GM19463 (cell line): ENCODE measurements around the gene TTC9B.
A peak's percentile ranks its signal among the peaks of the same experiment; 100 is the strongest.

Experiments used
- ATAC-seq: cut with Tn5 transposase; IDR thresholded peaks from one replicate; pipeline ENCODE4 v1.9.1; 2021; ENCODE audit warnings: mild to moderate bottlenecking, moderate library complexity; ENCODE audit not compliant: unreplicated experiment

Gene TTC9B

DNA sequence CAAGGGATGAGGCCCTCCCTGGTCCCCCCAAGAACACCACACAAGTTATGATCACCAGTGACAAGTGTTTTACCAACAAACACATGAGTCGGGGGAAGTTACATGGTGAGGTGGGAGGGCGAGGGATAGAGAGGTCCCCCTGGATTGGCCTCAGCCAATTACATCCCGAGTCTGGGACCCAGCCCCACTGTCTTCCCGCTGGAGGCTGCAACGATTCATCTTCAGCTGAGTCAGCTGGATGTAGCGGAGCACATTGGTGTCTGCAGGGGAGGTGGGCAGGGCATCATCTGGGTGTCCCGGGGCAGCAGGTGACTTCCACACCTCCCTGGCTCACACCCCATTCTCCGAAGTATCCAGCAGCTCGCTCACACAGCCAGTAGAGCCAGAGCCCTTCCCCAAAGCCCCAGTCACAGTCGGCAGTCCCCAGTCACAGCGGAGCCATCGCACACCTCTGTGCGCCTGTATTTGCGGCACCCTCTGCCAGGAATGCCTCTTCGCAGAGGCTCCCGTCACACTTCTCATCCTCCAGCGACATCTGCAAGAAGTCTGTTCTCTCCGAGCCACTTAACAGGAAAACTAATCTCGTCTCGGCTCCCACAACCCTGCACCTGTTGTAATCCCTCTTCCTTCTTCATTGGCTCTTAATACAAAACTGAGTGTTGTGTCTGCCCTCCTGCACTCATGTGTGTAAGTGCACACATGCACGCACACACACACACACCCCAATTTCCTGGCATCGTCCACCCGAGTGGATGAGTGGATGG, 2.0 kb downstream of the TTC9B start:
- no peak for ATAC-seq

DNA sequence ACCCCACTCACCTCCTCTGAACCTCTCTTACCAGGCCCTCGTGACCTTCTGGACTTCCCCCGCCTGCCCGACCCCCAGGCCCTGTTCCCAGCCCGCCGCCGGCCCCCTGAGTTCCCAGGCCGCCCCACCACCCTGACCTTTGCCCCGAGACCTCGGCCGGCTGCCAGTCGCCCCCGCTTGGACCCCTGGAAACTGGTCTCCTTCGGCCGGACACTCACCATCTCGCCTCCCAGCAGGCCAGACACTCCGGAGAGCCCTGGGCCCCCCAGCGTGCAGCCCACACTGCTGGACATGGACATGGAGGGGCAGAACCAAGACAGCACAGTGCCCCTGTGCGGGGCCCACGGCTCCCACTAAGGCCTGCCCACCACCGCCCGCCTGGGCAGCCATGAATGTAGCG, 3.2 kb downstream of the TTC9B start:
- ATAC-seq: no peak

DNA sequence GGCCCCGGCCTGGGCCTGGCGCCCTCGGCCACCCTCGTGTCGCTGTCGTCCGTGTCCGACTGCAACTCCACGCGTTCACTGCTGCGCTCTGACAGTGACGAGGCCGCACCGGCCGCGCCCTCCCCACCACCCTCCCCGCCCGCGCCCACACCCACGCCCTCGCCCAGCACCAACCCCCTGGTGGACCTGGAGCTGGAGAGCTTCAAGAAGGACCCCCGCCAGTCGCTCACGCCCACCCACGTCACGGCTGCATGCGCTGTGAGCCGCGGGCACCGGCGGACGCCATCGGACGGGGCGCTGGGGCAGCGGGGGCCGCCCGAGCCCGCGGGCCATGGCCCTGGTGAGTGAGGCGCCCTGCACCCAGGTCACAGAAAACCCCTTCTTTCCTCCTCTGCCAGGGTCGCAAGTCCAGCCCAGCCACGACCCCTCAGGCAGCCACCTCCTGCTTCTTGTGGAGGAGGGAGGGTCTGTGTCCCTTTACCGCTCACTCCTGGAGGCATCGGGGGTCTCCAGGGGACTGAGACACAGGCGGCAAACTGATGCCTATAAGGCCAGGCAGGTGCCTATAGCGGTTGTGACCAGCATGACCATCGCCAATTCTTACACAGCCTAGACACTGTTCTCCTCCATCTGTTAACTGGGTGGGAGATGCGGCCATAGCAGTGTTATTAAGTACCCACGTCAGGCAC, 4.2 kb downstream of the TTC9B start:
- ATAC-seq: no peak

DNA sequence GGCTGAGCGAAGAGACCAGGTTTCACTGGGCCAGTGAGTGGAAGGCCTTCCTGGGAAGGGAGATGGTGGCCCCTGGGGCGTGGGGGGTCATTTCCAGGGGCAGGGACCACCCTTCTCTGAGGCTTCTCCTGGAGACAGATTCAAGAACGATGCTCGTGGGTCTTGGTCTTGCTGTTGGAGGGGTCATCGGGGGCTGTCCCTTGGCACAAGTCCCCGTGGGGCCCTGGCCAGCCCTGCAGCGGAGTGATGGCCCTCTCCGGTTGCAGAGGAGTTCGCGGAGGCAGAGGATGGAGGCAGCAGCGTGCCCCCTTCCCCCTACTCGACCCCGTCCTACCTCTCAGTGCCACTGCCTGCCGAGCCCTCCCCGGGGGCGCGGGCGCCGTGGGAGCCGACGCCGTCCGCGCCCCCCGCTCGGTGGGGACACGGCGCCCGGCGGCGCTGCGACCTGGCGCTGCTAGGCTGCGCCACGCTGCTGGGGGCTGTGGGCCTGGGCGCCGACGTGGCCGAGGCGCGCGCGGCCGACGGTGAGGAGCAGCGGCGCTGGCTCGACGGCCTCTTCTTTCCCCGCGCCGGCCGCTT, 4.8 kb downstream of the TTC9B start:
- ATAC-seq: no peak

DNA sequence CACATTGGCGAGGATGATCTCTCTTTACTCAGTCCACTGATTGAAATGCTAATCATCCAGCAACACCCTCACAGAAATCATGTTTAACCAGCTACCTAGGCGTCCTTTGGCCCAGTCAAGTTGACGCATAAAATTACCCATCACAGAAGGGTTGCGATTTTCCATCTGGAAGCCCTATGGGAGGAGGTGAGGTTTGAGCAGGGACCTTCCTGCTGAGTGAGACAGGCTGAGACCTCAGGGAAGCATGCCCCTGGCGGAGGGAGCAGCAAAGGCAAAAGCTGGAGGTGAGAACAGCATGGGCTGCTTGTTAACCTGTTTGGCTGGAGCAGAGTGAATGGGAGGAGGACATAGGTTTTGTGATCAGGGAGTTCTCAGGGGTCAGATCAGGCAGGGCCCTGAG, 7.3 kb downstream of the TTC9B start:
- no peak for ATAC-seq

DNA sequence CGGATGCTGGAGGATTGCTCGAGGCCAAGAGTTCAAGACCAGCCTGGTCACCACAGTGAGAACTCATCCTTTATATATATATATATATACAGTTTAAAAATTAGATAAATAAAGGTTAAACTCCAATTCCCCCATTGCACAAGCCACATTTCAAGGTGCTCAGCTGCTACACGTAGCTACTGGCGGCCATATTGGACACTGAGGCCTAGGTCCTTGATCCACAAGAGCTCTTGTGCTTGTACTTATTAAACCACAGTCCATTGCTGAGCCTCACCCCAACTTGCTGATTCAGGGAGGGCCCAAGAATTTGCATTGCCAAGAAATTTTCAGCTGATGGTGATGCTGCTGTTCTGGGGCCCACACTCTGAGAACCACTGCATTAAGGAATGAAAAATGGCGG, 9.6 kb downstream of the TTC9B start:
- ATAC-seq: no peak

DNA sequence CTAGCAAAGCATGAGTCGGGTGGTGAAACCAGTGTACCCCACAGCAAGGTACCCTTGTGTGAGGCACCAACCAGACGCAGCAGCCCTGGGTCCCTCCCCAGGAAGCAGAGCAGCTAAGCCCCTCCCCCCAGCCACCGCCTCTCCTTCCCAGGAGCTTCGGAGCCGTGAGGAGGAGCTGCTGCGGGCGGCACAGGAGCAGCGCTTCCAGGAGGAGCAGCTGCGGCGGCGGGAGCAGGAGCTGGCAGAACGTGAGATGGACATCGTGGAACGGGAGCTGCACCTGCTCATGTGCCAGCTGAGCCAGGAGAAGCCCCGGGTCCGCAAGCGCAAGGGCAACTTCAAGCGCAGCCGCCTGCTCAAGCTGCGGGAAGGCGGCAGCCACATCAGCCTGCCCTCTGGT, 12.4 kb downstream of the TTC9B start:
- ATAC-seq: no peak

DNA sequence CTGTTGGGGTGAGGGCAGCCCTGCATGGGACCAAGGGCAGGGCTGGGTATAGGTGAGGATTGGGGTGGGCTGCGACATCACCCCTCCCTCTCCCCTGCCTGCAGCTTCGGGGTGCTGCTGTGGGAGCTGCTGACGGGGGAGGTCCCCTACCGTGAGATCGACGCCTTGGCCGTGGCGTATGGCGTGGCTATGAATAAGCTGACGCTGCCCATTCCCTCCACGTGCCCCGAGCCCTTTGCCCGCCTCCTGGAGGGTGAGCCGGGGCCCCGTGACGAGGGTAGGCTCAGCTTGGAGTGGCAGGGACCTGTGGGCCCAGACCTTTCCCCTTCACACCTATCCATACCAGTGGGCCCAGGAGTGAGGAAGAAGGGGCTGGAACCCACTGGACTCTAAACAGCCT, 13.8 kb downstream of the TTC9B start:
- no peak for ATAC-seq

DNA sequence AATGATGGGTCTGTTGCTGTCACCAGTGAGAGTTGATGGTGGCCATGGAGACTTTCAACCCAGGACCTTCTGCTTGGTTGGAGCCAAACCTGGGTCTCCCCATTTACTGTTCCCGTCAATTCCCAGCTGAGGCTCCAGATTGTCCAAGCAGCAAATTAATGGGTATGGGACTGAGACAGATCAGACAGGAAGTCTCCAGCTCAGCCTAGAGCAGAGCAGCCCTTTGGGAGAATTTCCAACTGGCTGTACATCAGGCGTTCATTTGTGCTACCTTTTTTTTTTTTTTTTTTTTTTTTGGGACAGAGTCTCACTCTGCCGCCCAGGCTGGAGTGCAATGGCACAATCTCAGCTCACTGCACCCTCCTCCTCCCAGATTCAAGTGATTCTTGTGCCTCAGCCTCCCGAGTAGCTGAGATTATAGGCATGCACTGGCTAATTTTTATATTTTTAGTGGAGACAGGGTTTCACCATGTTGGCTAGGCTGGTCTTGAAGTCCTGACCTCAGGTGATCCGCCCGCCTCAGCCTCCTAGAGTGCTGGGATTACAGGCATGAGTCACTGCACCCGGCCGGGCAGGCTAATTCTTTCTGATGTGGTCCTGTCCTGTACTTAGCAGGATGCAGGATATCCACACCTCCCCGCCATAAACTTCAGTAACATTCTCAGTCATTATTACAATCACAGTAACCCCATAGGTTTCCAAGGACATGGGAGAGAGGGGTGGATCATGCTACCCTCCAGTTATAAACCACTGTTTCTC, 17.7 kb downstream of the TTC9B start:
- ATAC-seq: no peak

DNA sequence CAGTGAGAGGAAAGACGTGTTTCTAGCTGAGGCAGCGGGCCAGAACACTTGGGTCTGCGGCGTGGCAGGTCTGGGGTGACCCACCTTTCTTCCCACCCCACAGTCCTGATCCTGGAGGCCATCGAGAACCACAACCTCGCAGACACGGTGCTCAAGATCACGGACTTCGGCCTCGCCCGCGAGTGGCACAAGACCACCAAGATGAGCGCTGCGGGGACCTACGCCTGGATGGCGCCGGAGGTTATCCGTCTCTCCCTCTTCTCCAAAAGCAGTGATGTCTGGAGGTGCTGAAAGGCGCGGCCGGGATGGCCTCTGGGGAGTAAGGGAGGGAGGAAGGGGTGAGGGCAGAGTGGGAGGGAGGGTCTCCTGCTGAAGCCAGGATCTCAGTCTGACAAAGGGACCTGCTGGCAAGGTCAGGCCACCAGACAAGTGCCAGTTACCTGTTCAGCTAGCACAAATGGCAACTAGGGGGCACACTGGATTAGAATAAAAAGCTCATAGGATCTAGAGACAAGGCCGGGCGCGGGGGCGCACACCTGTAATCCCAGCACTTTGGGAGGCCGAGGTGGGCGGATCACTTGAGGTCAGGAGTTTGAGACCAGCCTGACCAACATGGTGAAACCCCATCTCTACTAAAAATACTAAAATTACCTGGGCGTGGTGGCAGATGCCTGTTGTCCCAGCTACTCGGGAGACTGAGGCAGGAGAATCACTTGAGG, 19.8 kb downstream of the TTC9B start:
- no peak for ATAC-seq

DNA sequence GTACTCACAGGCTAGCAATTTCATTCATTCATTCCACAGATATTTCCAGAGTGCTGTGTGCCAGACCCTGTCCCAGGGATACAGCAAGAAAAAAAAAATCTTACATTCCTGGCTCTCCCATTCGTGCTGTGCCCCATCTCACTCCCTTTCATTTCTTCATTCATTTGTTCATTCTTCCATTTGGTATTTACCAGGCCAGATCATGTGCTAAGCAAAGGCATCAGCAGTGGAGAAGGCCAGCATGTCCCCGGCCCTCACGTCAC, 24.7 kb downstream of the TTC9B start:
- ATAC-seq: no peak

DNA sequence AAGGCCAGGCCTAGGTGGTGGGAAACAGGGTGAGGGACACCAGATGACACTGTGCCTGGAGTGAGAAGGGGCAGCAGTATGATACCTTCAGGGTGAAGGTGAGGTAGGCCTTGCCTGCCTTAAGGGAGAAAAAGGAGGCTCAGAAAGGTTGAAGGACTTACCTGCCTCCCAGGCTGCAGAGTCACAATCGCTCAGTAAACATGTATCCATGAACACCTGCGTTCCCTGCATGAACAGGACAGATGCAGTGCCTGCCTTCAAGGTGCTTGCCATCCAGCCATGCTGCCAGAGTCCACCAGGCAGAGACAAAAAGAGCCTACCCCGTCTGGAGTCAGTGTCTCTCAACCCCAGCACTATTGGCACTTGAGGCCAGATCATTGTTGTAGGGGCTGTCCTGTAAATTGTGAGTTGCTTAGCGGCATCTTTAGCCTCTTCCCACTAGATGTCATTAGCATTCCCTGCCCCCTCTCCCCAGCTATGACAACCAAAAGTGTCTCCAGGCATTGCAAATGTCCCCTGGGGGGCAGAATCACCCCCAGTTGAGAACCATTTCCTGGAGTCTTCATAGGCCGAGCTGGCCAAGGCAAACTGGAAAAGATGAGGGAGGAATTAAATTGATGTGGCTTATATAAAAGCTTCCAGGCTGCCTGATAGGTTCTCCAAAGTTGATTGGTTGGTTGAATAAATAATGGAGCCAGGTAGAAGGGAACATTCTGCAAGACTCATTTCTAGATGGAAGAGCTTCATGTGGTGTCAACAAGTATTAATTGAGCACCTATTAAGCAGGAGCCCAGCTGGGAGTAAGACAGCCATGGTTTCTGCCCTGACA, 25.2 kb downstream of the TTC9B start:
- no peak for ATAC-seq

DNA sequence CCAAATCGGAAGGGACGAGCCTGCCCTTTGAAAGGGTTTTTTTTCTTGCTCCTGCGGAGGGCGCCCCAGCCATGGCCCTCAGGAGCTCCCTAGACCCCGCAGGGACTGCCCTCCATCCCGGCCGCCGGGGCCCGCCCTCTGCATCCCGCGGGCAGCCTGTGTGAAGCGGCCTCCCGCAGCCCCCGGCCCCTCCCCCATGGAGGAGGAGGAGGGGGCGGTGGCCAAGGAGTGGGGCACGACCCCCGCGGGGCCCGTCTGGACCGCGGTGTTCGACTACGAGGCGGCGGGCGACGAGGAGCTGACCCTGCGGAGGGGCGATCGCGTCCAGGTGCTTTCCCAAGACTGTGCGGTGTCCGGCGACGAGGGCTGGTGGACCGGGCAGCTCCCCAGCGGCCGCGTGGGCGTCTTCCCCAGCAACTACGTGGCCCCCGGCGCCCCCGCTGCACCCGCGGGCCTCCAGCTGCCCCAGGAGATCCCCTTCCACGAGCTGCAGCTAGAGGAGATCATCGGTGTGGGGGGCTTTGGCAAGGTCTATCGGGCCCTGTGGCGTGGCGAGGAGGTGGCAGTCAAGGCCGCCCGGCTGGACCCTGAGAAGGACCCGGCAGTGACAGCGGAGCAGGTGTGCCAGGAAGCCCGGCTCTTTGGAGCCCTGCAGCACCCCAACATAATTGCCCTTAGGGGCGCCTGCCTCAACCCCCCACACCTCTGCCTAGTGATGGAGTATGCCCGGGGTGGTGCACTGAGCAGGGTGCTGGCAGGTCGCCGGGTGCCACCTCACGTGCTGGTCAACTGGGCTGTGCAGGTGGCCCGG, 26.1 kb downstream of the TTC9B start:
- no peak for ATAC-seq

DNA sequence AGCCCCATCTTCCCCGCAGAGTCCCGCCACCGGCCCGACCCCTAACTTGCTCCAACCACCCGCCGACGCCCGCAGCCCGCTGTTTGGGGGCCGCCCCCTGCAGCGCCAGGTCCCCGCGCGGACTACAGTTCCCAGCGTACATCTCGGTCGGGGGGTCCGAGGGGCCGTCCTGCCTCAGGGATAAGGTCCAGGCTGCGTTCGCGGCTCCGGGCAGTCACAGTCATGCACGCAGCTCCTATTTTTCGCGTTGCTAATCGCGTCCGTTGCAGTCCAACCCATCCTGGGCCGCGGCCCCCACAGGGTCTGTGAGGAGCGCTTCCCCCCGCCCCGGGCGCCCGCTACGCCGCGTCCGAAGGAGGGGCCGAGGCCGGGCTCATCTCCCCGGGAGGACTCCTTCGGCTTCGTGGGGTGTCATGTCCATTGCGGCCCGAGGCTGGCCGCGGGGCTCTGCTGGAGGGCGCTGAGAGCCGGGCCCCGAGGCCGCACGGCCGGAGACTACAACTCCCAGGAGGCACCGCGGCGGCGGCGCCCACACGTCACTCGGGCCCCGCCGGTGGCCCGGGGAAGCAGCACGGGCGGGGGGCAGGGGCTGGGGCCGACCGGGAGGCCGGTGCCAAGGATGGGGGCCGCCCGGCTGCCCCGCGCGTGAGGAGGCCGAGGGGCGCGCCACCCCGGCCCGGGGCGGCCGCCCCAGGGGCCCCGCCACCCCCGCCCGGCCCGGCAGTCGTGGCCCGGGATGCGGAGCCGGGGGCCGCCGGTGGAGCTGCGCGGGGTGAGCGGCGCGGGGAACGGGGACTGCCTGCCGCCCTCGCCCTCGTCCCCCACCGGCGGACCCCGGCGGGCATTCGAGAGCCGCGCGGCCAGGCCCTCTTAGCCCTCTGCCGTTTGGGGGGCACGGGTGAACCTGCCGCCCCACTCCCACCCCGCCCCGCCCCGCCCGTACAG, 27.0 kb downstream of the TTC9B start, which contains the start of gene MAP3K10:
TSS of gene MAP3K10 (plus strand) at position 536 of the 945 bp plus-strand sequence. CDS start 606 bp downstream, outside the sequence.
- ATAC-seq: peak; percentile 75

DNA sequence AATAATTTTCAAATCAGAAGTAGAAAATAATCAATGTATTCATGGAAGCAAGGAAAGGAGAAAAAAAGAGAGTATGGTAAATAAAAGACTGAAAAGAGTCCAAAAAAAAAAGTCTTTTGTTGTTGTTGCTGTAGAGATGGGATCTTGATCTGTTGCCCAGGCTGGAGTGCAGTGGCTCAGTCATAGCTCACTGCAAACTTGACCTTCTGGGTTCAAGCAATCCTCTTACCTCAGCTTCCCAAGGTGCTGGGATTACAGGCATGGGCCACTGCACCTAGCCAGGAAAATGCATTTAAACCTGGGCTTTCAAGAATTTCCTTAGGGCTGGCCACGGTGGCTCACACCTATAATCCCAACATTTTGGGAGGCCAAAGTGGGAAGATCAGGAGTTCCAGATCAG, 33.9 kb downstream of the TTC9B start:
- ATAC-seq: no peak

DNA sequence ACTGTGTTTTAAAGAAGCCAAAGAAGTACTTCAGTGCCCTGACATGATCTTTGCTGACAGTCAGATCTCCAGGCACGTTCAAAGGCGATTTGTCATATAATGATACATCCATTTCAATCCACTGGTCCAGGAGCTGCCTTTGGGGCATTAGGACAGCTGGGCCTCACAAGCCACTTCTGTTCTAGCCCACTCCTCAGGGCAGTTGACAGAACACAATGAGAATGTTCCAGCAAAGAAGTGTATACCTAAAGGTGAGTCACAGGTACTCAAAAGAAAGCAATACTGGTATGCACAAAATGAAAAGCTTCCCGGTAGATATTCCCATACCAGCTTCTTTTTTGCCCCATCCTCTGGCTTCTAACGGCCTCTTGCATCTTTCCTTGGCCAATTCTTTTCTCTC, 39.4 kb downstream of the TTC9B start:
- no peak for ATAC-seq

DNA sequence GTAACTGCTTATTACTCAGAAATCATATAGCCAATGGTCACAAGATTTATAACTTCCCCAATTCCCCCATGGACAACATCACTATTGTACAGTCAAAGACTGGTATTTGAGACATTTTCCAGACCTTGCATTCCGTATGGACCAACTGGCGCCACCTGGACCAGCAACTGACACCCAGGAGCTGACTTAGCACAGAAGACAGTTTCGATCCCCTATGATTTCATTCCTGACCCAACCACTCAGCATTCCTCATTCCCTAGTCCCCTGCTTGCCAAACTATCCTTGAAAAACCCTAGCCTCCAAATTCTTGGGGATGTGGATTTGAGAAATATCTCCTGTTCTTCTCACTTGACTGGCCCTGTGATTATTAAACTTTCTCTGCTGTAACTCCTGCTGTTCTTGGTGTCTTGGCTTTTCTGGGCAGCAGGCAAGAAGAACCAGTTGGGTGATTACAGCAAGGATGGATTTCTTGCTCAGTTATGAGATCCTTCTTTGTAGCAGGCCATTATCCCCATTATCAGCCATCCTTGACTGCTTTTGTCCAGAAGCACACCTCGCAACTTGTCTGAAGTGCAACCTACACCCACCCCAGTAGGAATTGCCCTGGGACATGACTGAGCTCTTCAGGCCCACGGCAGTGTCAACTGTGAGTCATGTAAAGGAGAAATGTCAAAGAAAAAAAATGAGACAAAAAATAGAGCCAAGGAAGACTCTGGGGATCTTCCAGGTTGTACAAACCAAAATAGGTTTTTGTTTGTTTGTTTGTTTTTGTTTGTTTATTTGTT, 40.7 kb downstream of the TTC9B start:
- ATAC-seq: no peak
